ENCODE data around the gene SMARCB1. TPM values are rescaled to one million over a fixed set of nuclear protein-coding genes. Genes with fewer than 3 reads are reported as not detected.

Gene SMARCB1
- total RNA-seq, 1 experiment from 2014 or later = 80.2 TPM

DNA sequence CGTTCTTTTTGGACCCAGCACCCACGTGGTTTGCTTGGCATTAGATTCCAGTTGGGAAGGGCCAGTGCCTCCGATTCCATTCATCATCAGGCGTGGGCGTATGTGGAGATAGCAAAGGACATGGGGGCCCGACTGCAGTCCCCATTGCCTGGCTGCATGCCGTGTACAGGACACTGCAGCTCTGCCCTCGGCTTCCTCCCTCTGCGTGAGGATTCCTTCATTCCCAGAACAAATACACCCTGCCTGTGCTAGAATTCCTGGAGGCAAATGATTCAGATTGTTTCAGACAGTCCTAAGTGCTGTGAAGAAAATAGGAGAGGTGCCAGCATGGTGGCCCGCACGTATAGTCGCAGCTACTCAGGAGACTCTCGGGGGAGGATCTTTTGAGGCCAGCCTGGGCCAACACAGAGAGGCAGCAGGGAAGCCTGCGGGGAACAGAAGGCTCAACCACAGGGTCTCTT, 36.6 kb downstream of the SMARCB1 start:
- Histone ChIP-seq H2AFZ (no peak overlapping the region), H3K27ac (no peak overlapping the region), H3K9me3 (ENCODE audit: insufficient read depth, low read depth) (no peaks in the 10 kb centered on the region), H3K27me3 (ENCODE audit: insufficient read depth, low read depth) (no peaks in the 10 kb centered on the region), H3K4me2 (no peak overlapping the region), H3K4me3 (no peak overlapping the region), H3K36me3 (ENCODE audit: low read depth) (peaks cover 3% of the 10 kb centered on the region; the same call in 1 of the 2 replicates), H4K20me1 (ENCODE audit: insufficient read depth) (peaks cover 3% of the 10 kb centered on the region; the same call in 1 of the 2 replicates), H3K4me1 (replicated peaks; ENCODE audit: insufficient read depth) (no peaks in the 10 kb centered on the region), H3K9me2 (ENCODE audit: insufficient read depth) (no peaks in the 10 kb centered on the region), H3K79me2 (ENCODE audit: low read depth) (no peaks in the 10 kb centered on the region), H3F3A (ENCODE audit: insufficient read depth, low read depth) (no peaks in the 10 kb centered on the region)
- TF ChIP-seq, protein P1, sequence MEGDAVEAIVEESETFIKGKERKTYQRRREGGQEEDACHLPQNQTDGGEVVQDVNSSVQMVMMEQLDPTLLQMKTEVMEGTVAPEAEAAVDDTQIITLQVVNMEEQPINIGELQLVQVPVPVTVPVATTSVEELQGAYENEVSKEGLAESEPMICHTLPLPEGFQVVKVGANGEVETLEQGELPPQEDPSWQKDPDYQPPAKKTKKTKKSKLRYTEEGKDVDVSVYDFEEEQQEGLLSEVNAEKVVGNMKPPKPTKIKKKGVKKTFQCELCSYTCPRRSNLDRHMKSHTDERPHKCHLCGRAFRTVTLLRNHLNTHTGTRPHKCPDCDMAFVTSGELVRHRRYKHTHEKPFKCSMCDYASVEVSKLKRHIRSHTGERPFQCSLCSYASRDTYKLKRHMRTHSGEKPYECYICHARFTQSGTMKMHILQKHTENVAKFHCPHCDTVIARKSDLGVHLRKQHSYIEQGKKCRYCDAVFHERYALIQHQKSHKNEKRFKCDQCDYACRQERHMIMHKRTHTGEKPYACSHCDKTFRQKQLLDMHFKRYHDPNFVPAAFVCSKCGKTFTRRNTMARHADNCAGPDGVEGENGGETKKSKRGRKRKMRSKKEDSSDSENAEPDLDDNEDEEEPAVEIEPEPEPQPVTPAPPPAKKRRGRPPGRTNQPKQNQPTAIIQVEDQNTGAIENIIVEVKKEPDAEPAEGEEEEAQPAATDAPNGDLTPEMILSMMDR (conservative IDR thresholded peaks at IDR 0.05) = no peak
- no peak for TF ChIP-seq EZH2 (IDR thresholded peaks at IDR 0.05; ENCODE audit: low read depth)
- ChIA-PET CTCF (no interaction called here), POLR2A (ENCODE audit: unreplicated experiment) (no interaction called here)
- no TSS peak for BruUV-seq (replicated peaks)
- intact Hi-C loops (cut with micrococcal nuclease; ENCODE audit: unreplicated experiment) = no loop called here
- no peak for DNase-seq

DNA sequence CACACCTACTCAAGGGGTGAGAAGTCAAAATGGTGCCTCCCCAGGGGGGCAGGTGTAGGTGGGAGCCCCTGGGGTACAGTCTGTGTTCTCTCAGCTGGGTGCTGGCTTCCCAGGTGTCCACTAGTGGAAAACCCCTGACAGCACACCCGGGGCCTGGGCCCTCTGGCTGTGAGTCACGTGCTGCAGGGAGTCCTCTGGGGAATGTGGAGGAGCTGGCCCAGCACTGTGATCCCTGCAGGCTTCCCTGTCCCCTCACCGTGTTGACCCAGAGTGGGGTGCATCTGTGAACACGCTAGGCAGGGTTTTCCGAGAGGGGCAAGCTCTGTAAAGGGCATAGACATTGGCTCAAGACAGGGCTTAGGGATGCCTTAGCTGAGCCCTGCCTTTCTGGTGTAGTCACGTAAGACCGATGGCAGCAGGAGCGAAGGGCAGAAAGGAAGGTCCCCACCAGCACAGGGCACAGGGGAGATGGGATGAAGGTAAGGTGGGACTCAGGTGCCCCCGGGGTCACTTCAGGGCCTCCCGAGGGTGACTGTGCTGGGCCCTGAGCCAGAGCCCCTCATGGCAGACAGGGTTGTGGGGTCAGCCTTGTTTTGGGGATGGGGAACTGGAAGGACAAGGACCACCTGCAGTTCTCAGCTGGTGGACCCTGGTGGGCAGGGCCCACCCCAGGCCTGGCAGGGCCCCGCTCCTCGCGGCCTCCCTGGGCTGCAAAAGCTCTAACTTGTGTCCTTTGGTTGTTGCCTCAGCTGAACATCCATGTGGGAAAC, 37.9 kb downstream of the SMARCB1 start:
- Histone ChIP-seq H3K27me3 (ENCODE audit: insufficient read depth, low read depth) (no peaks in the 10 kb centered on the region), H3F3A (ENCODE audit: insufficient read depth, low read depth) (no peaks in the 10 kb centered on the region), H3K27ac (no peak overlapping the region), H3K4me3 (no peak overlapping the region), H3K79me2 (ENCODE audit: low read depth) (no peaks in the 10 kb centered on the region), H3K9me2 (ENCODE audit: insufficient read depth) (no peaks in the 10 kb centered on the region), H3K9me3 (ENCODE audit: insufficient read depth, low read depth) (no peaks in the 10 kb centered on the region), H3K4me1 (replicated peaks; ENCODE audit: insufficient read depth) (no peaks in the 10 kb centered on the region), H2AFZ (no peak overlapping the region), H3K4me2 (no peak overlapping the region), H3K36me3 (ENCODE audit: low read depth) (no peaks in the 10 kb centered on the region; the same call in 1 of the 2 replicates), H4K20me1 (ENCODE audit: insufficient read depth) (peaks cover 4% of the 10 kb centered on the region; the same call in 1 of the 2 replicates)
- TF ChIP-seq, protein P1 (conservative IDR thresholded peaks at IDR 0.05) = no peak
- TF ChIP-seq EZH2 (IDR thresholded peaks at IDR 0.05; ENCODE audit: low read depth) = no peak
- DNase-seq = no peak
- ChIA-PET POLR2A (ENCODE audit: unreplicated experiment) (no interaction called here), CTCF (no interaction called here)
- no TSS peak for BruUV-seq (replicated peaks)
- intact Hi-C loops (cut with micrococcal nuclease; ENCODE audit: unreplicated experiment) = no loop called here

DNA sequence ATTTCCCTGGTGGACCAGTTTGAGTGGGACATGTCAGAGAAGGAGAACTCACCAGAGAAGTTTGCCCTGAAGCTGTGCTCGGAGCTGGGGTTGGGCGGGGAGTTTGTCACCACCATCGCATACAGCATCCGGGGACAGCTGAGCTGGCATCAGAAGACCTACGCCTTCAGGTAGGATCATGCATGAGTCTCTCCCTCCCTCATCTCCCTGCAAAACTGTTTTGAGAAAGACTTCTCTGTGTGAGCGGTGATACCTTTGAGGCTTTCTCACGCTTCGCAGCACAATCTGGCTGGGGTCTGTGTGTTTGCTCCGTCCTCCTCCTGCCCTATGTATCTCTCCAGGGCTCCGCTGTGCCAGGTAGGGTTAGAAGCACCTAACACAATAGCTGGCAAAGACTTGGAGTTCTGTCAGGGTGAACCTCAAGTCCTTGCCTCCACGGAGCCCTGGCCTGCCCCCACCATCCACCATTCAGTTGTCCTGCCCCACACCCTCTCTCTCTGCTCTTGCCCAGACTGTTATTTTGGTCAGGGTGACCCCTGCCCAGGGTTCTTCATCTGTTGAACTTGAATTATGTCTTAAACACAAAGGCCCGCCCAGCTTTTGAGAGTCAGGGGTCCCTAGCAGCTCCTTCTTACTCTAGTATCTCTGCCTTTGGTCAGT, 38.6 kb downstream of the SMARCB1 start:
- Histone ChIP-seq H2AFZ (no peak overlapping the region), H3K4me1 (replicated peaks; ENCODE audit: insufficient read depth) (no peaks in the 10 kb centered on the region), H4K20me1 (ENCODE audit: insufficient read depth) (peaks cover 9% of the 10 kb centered on the region; the same call in 1 of the 2 replicates), H3K79me2 (ENCODE audit: low read depth) (no peaks in the 10 kb centered on the region), H3F3A (ENCODE audit: insufficient read depth, low read depth) (no peaks in the 10 kb centered on the region), H3K27ac (no peak overlapping the region), H3K27me3 (ENCODE audit: insufficient read depth, low read depth) (no peaks in the 10 kb centered on the region), H3K4me2 (no peak overlapping the region), H3K36me3 (ENCODE audit: low read depth) (no peaks in the 10 kb centered on the region; the same call in 1 of the 2 replicates), H3K9me2 (ENCODE audit: insufficient read depth) (no peaks in the 10 kb centered on the region), H3K9me3 (ENCODE audit: insufficient read depth, low read depth) (no peaks in the 10 kb centered on the region), H3K4me3 (no peak overlapping the region)
- TF ChIP-seq, protein P1 (conservative IDR thresholded peaks at IDR 0.05) = no peak
- TF ChIP-seq EZH2 (IDR thresholded peaks at IDR 0.05; ENCODE audit: low read depth) = no peak
- BruUV-seq (replicated peaks) = no TSS peak
- no peak for DNase-seq
- CTCF ChIA-PET = no interaction called here
- POLR2A ChIA-PET (ENCODE audit: unreplicated experiment) = no interaction called here
- intact Hi-C loops (cut with micrococcal nuclease; ENCODE audit: unreplicated experiment) = no loop called here
